K562 (cell line): ENCODE results near the gene DNAI1. TPM values are rescaled to one million over a fixed set of nuclear protein-coding genes. Genes with fewer than 3 reads are reported as not detected.

Source experiments
- ZNF24 ChIP-seq: fragments of 450-650 bp; IDR thresholded peaks from 2 replicates; pipeline ENCODE4 v1.6.1; 2016
- ZNF407 ChIP-seq: fragments of 450-650 bp; IDR thresholded peaks from 2 replicates; pipeline ENCODE4 v1.6.1; 2016; ENCODE audit warnings: low read depth
- ZZZ3 ChIP-seq: fragments of 450-650 bp; IDR thresholded peaks from 2 replicates; pipeline ENCODE4 v1.6.1; 2016; ENCODE audit warnings: antibody characterized with exemption, mild to moderate bottlenecking, moderate library complexity
- polyA plus RNA-seq, 8 experiments: library from polyadenylated mRNA; depleted of rRNA in 4 of 8; stranded (reverse) in 5 of 8; unstranded in 3 of 8; fragments of >200 nt; fragmentation: Nextera tagmentation in 2 of 8; fragmentation: Illumina TruSeq in 1 of 8; extraction: Ambion mirVana in 2 of 8; extraction: Trizol in 1 of 8; gene quantifications; 2 replicates each; pipeline versions ENCODE4 v1.2.1 to v1.2.3, GENCODE V29; 2011 to 2014; ENCODE audit warnings: inconsistent platforms in 1 of 8, missing spikeins in 1 of 8
- total RNA-seq, 7 experiments: library from RNA; depleted of rRNA in 6 of 7; stranded (reverse); fragments of >200 nt in 6 of 7; fragmentation: Illumina TruSeq in 2 of 7; extraction: Trizol in 2 of 7; gene quantifications; 2 replicates each; pipeline versions ENCODE4 v1.2.1 to v1.2.3, GENCODE V29; 2011 to 2021; ENCODE audit warnings: low replicate concordance in 1 of 7
- TF ChIP-seq, protein P1 (sequence below): sonication (generic); formaldehyde crosslinking; IDR thresholded peaks from 2 replicates; pipeline ENCODE4 v1.8.0; 2022; ENCODE audit warnings: mild to moderate bottlenecking, missing genetic modification reagents
- TF ChIP-seq, protein P2 (sequence below): sonication (generic); IDR thresholded peaks from 2 replicates; pipeline ENCODE4 v1.6.1; 2016

DNAI1 gene
- total and polyA plus RNA-seq, 9 of the 15 experiments (the other 6 are each of a cell fraction or from before 2014, with no cell fraction given) = 0.01 to 0.17 (median 0.04) TPM; not detected in 6

DNA sequence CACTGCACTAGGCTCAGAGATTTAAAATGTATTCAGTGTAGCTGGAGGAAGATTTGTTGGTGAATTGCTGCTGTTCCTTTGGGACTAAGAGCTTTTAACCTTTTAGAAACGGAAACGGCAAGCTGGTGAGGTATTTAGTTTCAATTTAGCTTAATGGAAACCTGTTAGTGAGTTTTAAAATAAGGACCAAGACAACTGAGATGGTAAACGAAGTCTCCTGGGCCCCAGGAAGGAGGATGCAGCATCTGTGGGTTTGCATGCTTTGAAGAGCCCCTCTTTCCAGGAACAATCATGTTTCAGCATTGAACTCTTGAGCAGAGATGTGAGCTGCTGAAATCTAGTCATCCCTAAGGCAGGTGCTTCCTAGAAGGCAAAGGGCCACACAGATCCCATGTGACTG, 16.5 kb downstream of the DNAI1 start (continued):
- TF ChIP-seq ZNF407 (no peak), ZZZ3 (no peak), ZNF24 (no peak)
- TF ChIP-seq, protein P1, sequence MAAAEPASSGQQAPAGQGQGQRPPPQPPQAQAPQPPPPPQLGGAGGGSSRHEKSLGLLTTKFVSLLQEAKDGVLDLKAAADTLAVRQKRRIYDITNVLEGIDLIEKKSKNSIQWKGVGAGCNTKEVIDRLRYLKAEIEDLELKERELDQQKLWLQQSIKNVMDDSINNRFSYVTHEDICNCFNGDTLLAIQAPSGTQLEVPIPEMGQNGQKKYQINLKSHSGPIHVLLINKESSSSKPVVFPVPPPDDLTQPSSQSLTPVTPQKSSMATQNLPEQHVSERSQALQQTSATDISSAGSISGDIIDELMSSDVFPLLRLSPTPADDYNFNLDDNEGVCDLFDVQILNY (CRISPR knock-in tag) = no peak
- TF ChIP-seq, protein P2, sequence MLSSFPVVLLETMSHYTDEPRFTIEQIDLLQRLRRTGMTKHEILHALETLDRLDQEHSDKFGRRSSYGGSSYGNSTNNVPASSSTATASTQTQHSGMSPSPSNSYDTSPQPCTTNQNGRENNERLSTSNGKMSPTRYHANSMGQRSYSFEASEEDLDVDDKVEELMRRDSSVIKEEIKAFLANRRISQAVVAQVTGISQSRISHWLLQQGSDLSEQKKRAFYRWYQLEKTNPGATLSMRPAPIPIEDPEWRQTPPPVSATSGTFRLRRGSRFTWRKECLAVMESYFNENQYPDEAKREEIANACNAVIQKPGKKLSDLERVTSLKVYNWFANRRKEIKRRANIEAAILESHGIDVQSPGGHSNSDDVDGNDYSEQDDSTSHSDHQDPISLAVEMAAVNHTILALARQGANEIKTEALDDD = no peak
